ENCODE data around the gene MYL2. TPM values are rescaled to one million over a fixed set of nuclear protein-coding genes. Genes with fewer than 3 reads are reported as not detected.

Gene MYL2
- total and polyA plus RNA-seq, 2 experiments from 2014 or later = not detected

GRCh38 chr12:110917961-110918360 lies 2.4 kb downstream of the MYL2 start:
- Mint-ChIP-seq H3K36me3 (ENCODE audit: low read depth) (no peaks in the 10 kb centered on the region), H3K9me3 (no peaks in the 10 kb centered on the region), H3K4me3 (no peak overlapping the region), H3K4me1 (peaks cover 31% of the 10 kb centered on the region), H3K27ac (peak overlapping the region; percentile 59; the same call in 1 of the 2 replicates), H3K27me3 (ENCODE audit: insufficient read depth, low read depth, poor library complexity) (peaks cover 14% of the 10 kb centered on the region)
- Histone ChIP-seq H3K36me3 (ENCODE audit: insufficient read depth) (no peaks in the 10 kb centered on the region), H4K20me1 (replicated peaks; ENCODE audit: insufficient read depth) (no peaks in the 10 kb centered on the region), H3K4me3 (no peak overlapping the region), H3K79me2 (replicated peaks; ENCODE audit: insufficient read depth) (no peaks in the 10 kb centered on the region), H3K27ac (ENCODE audit: low read depth) (peak overlapping the region; percentile 41; the same call in 1 of the 2 replicates), H3K4me2 (no peak overlapping the region), H3K9me2 (ENCODE audit: insufficient read depth) (no peaks in the 10 kb centered on the region), H3F3A (replicated peaks; ENCODE audit: low read depth) (no peaks in the 10 kb centered on the region), H2AFZ (peak overlapping the region; percentile 54), H3K27me3 (ENCODE audit: insufficient read depth) (no peaks in the 10 kb centered on the region), H3K4me1 (ENCODE audit: insufficient read depth) (peaks cover 20% of the 10 kb centered on the region)
- ATAC-seq (no peak), DNase-seq (ENCODE audit: low spot score) (no peak)
- no peak for TF ChIP-seq STAT1 (IDR thresholded peaks at IDR 0.05; ENCODE audit: unreplicated experiment)
- no peak for TF ChIP-seq CTCF (conservative IDR thresholded peaks at IDR 0.05; ENCODE audit: low read depth in 2 of 2)
- no peak for TF ChIP-seq ETS1 (IDR thresholded peaks at IDR 0.05)
- TF ChIP-seq EZH2phosphoT487 (IDR thresholded peaks at IDR 0.05; ENCODE audit: unreplicated experiment) = no peak
- no peak for TF ChIP-seq CREB1 (CRISPR knock-in tag; IDR thresholded peaks at IDR 0.05; ENCODE audit: low read depth)
- no peak for TF ChIP-seq NANOG (IDR thresholded peaks at IDR 0.05; ENCODE audit: borderline replicate concordance)
- TF ChIP-seq ZNF331 (CRISPR knock-in tag; IDR thresholded peaks at IDR 0.05; ENCODE audit: low read depth) = no peak
- no peak for TF ChIP-seq EZH2 (IDR thresholded peaks at IDR 0.05; ENCODE audit: low read depth, unreplicated experiment)
- TF ChIP-seq POLR2AphosphoS5 (IDR thresholded peaks at IDR 0.05; ENCODE audit: low read depth) = no peak
- no peak for TF ChIP-seq ZNF114 (CRISPR knock-in tag; IDR thresholded peaks at IDR 0.05)
- TF ChIP-seq ZNF462 (CRISPR knock-in tag; IDR thresholded peaks at IDR 0.05) = no peak
- TF ChIP-seq JUNB (IDR thresholded peaks at IDR 0.05; ENCODE audit: unreplicated experiment) = no peak
- no peak for TF ChIP-seq REST (IDR thresholded peaks at IDR 0.05; ENCODE audit: unreplicated experiment)
